Astrocyte of the hippocampus (primary cell): ENCODE results near the gene ITPRID2.

Experiments used
- DNase-seq: peaks from one replicate; pipeline ENCODE4 v3.0.0; 2011; ENCODE audit warnings: low read depth, low spot score

The ITPRID2 gene

GRCh38 chr2:181882246-181883020 is 9.1 kb upstream of the ITPRID2 start:
- no peak for DNase-seq

GRCh38 chr2:181884601-181885000 is 6.9 kb upstream of the ITPRID2 start:
- DNase-seq: no peak

GRCh38 chr2:181885096-181885495 is 6.4 kb upstream of the ITPRID2 start:
- DNase-seq: no peak

- peak; percentile 75 for DNase-seq
Observed at GRCh38 chr2:181886192-181886591, 5.3 kb upstream of the ITPRID2 start.

GRCh38 chr2:181887045-181887444 is 4.5 kb upstream of the ITPRID2 start:
- no peak for DNase-seq

GRCh38 chr2:181889776-181890175 is 1.8 kb upstream of the ITPRID2 start:
- no peak for DNase-seq

GRCh38 chr2:181890271-181890670 is 1.3 kb upstream of the ITPRID2 start:
- DNase-seq: no peak

GRCh38 chr2:181891966-181892798 is 652 bp downstream of the ITPRID2 start:
- peak; percentile 82 for DNase-seq

- peak; percentile 51 for DNase-seq
Observed at GRCh38 chr2:181892799-181893435, 1.4 kb downstream of the ITPRID2 start.

- DNase-seq: no peak
Observed at GRCh38 chr2:181894381-181894780, 2.9 kb downstream of the ITPRID2 start.

GRCh38 chr2:181895818-181896217 is 4.3 kb downstream of the ITPRID2 start:
- no peak for DNase-seq

GRCh38 chr2:181896286-181896685 is 4.8 kb downstream of the ITPRID2 start:
- no peak for DNase-seq

- DNase-seq: no peak
Observed at GRCh38 chr2:181900007-181900651, 8.6 kb downstream of the ITPRID2 start.

GRCh38 chr2:181902625-181903024 is 11.1 kb downstream of the ITPRID2 start:
- DNase-seq: no peak

GRCh38 chr2:181904022-181904632 is 12.6 kb downstream of the ITPRID2 start:
- peak; percentile 70 for DNase-seq

GRCh38 chr2:181907057-181907456 is 15.5 kb downstream of the ITPRID2 start:
- no peak for DNase-seq

GRCh38 chr2:181907635-181908034 is 16.1 kb downstream of the ITPRID2 start:
- no peak for DNase-seq

GRCh38 chr2:181910028-181910831 is 18.7 kb downstream of the ITPRID2 start:
- DNase-seq: no peak

GRCh38 chr2:181911830-181912229 is 20.3 kb downstream of the ITPRID2 start:
- DNase-seq: no peak

GRCh38 chr2:181915102-181915501 is 23.6 kb downstream of the ITPRID2 start:
- no peak for DNase-seq
